Spleen (tissue), 11 donors: ENCODE data around the gene PARVA. TPM values are rescaled to one million over a fixed set of nuclear protein-coding genes. Genes with fewer than 3 reads are reported as not detected.
A peak's percentile ranks its signal among the peaks of the same experiment; 100 is the strongest.

Experiments
- DNase-seq: peaks from one replicate; pipeline ENCODE4 v3.0.0-alpha.2; 2020
- H3K27ac ChIP-seq, 8 donors: fragments of 200-600 bp; sonication (generic) in 7 of 8; 1 replicate in 4 of 8; 2 replicates in 4 of 8; pipeline versions ENCODE4 v1.5.0 to v1.8.0; 2016 to 2021; ENCODE audit warnings: inconsistent platforms in 4 of 8, mild to moderate bottlenecking in 4 of 8, moderate library complexity in 1 of 8
- H3K27me3 ChIP-seq, 7 donors: fragments of 200-600 bp; sonication (generic) in 6 of 7; replicated peaks in 1 of 7; 1 replicate in 4 of 7; 2 replicates in 3 of 7; pipeline versions ENCODE4 v1.5.0 to v1.8.0; 2016 to 2021; ENCODE audit warnings: inconsistent platforms in 3 of 7, mild to moderate bottlenecking in 1 of 7
- H3K36me3 ChIP-seq, 6 donors: fragments of 200-600 bp; sonication (generic) in 5 of 6; 1 replicate in 4 of 6; 2 replicates in 2 of 6; pipeline versions ENCODE4 v1.5.0 to v1.8.0; 2016 to 2021; ENCODE audit warnings: inconsistent platforms in 2 of 6
- H3K4me1 ChIP-seq, 6 donors: fragments of 200-600 bp; sonication (generic) in 5 of 6; 1 replicate in 3 of 6; 2 replicates in 3 of 6; pipeline versions ENCODE4 v1.5.0 to v1.8.0; 2016 to 2021; ENCODE audit warnings: inconsistent platforms in 3 of 6
- H3K4me3 ChIP-seq, 8 donors: fragments of 200-600 bp; sonication (generic) in 7 of 8; 1 replicate in 4 of 8; 2 replicates in 4 of 8; pipeline versions ENCODE4 v1.5.0 to v1.8.0; 2016 to 2021; ENCODE audit warnings: inconsistent platforms in 4 of 8, mild to moderate bottlenecking in 4 of 8, moderate library complexity in 2 of 8
- H3K9me3 ChIP-seq, 8 donors: fragments of 200-600 bp; sonication (generic) in 7 of 8; 1 replicate in 4 of 8; 2 replicates in 4 of 8; pipeline versions ENCODE4 v1.5.0 to v1.8.0; 2016 to 2021; ENCODE audit warnings: inconsistent platforms in 4 of 8
- CTCF ChIP-seq, 11 experiments: fragments of 200-600 bp in 7 of 11; fragments of 450-650 bp in 4 of 11; sonication (generic) in 4 of 11; IDR thresholded peaks in 8 of 11; conservative IDR thresholded peaks in 3 of 11; 1 replicate in 7 of 11; 2 replicates in 4 of 11; pipeline versions ENCODE4 v1.4.0 to v1.8.0; 2016 to 2021; ENCODE audit warnings: antibody characterized with exemption in 11 of 11, inconsistent platforms in 4 of 11, mild to moderate bottlenecking in 1 of 11
- POLR2A ChIP-seq, 3 donors: fragments of 450-650 bp; IDR thresholded peaks; one replicate each; pipeline ENCODE4 v1.5.1; 2017; ENCODE audit warnings: antibody characterized with exemption in 3 of 3, mild to moderate bottlenecking in 1 of 3
- POLR2AphosphoS5 ChIP-seq, 3 donors: sonication (generic); formaldehyde crosslinking; IDR thresholded peaks; one replicate each; pipeline ENCODE4 v1.5.1; 2017; ENCODE audit warnings: antibody characterized with exemption in 3 of 3
- WGBS, 5 donors: extraction: QIAGEN DNeasy Blood & Tissue Kit in 3 of 5; methylation state at CpG; one replicate each; pipeline versions ENCODE4 v1.1.5 to v1.1.7; 2013 to 2018; 5-methylcytosine and 5-hydroxymethylcytosine counted together
- intact Hi-C: fragments of 100-400 bp; cut with DNase I; formaldehyde crosslinking; loops from one replicate; pipeline ENCODE4 v1.15.0; 2023; ENCODE audit warnings: low total_unique reads
- polyA plus RNA-seq, 3 donors: library from polyadenylated mRNA; stranded (reverse); fragments of 200-250 nt; gene quantifications; one replicate each; pipeline ENCODE4 v1.2.1, GENCODE V29; 2013
- total RNA-seq, 7 donors: library from RNA; depleted of rRNA in 3 of 7; stranded (reverse); fragments of >200 nt in 3 of 7; fragmentation: NEBNext Ultra II Directional in 4 of 7; extraction: Animal tissue kit (Norgen Biotek cat#: 25700) in 4 of 7; gene quantifications; one replicate each; pipeline versions ENCODE4 v1.1.0 to v1.2.1, GENCODE V29; 2016 to 2021
- donor health status: healthy with polysubstance abuse.
- donor health status: DM: no; HTN: no; CAD: no; lungs with moderate emphysema.
- donor health status: DM: no; HTN: no; CAD: no.
- donor health status: Bipolar disorder and iron deficiency.
- donor health status: healthy.
- donor health status: DM: no; HTN: no; CAD: no.
- donor health status: DM: yes; HTN: yes; CAD: no.

Gene PARVA
- total and polyA plus RNA-seq, 10 donors, result 3.8 to 56.6 (median 23.3) TPM

- 43 to 91% (median 72%) methylated on average over 2 of the region's 2 CpGs for WGBS, 5 donors
- Histone ChIP-seq H3K27ac (no peak overlapping the region), H3K36me3 (no peaks in the 10 kb centered on the region), H3K4me3 (no peak overlapping the region), H3K27me3 (no peaks in the 10 kb centered on the region), H3K4me1 (peaks cover 0 to 10% (median 0%) of the 10 kb centered on the region in 6 donors), H3K9me3 (no peaks in the 10 kb centered on the region)
- TF ChIP-seq CTCF (IDR thresholded peaks at IDR 0.05 in 8 of 11, conservative IDR thresholded peaks at IDR 0.05 in 3 of 11) (no peak), POLR2AphosphoS5 (IDR thresholded peaks at IDR 0.05) (no peak), POLR2A (IDR thresholded peaks at IDR 0.05) (no peak)
- no peak for DNase-seq
- intact Hi-C loops, result no loop called here
Measured at GRCh38 chr11:12386745-12387144, 9.4 kb downstream of the PARVA start.

GRCh38 chr11:12388173-12388572 lies 10.8 kb downstream of the PARVA start:
- Histone ChIP-seq H3K4me1 (peaks cover 0 to 10% (median 0%) of the 10 kb centered on the region in 6 donors), H3K9me3 (peaks cover 0 to 2% (median under 1%) of the 10 kb centered on the region in 8 donors), H3K36me3 (no peaks in the 10 kb centered on the region), H3K27ac (peak overlapping the region in 2 of 8 donors; percentile 27 to 28), H3K4me3 (no peak overlapping the region), H3K27me3 (no peaks in the 10 kb centered on the region)
- intact Hi-C loops, result no loop called here
- DNase-seq, result no peak
- WGBS, 5 donors, result 69 to 84% (median 82%) methylated on average over 3 of the region's 3 CpGs
- no peak for TF ChIP-seq POLR2AphosphoS5 (IDR thresholded peaks at IDR 0.05)

DNA sequence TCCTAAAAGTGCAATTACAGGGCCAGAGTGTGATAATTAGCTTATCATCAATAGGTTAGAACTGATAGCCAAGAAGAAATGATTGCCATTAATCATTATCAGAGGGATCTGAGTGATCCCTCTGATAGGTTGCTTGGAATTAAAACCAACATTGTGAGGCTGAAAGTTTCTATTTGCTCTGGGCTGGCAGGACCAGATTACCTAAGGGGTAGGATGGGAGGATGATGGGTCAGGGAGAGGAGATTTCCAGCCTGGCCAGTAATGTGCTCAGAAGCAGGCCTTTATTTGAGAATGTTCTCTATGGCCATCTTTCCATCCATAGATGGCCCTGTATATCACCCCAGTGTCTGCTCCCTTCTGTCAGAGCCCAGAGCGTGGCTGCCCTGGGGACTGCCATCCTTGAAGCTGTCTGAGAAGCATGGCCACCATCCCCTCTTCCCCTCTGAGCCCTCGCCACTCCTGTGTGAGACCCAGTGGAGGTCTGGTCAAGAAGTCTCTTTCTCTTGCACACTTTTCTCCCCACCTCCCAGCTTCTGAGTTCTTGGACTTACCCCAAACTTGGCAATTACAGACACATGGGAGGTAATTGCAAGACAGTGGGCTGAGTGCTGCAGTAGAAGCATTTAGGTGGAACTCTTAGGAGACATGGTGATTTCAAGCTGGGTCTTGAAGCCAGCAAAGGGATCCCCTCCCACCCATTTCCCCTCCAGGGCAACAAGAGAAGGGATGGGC lies 11.7 kb downstream of the PARVA start:
- H3K27me3 ChIP-seq, result no peaks in the 10 kb centered on the region
- TF ChIP-seq POLR2AphosphoS5 (IDR thresholded peaks at IDR 0.05) (no peak), POLR2A (IDR thresholded peaks at IDR 0.05) (no peak), CTCF (IDR thresholded peaks at IDR 0.05 in 8 of 11, conservative IDR thresholded peaks at IDR 0.05 in 3 of 11) (no peak)
- H3K36me3 ChIP-seq, result no peaks in the 10 kb centered on the region
- no peak overlapping the region for H3K27ac ChIP-seq
- intact Hi-C loops, result no loop called here
- WGBS, 5 donors, result 69 to 92% (median 86%) methylated on average over 2 of the region's 2 CpGs
- peaks cover 0 to 9% (median 7%) of the 10 kb centered on the region in 8 donors for H3K9me3 ChIP-seq
- H3K4me1 ChIP-seq, result peaks cover 0 to 10% (median 0%) of the 10 kb centered on the region in 6 donors
- no peak for DNase-seq
- no peak overlapping the region for H3K4me3 ChIP-seq

- no peaks in the 10 kb centered on the region for H3K36me3 ChIP-seq
- no peak for DNase-seq
- no peak for TF ChIP-seq CTCF (IDR thresholded peaks at IDR 0.05 in 8 of 11, conservative IDR thresholded peaks at IDR 0.05 in 3 of 11)
- no peak for TF ChIP-seq POLR2AphosphoS5 (IDR thresholded peaks at IDR 0.05)
- no peak for TF ChIP-seq POLR2A (IDR thresholded peaks at IDR 0.05)
- 53 to 64% (median 61%) methylated on average over 10 of the region's 10 CpGs for WGBS, 5 donors
- H3K4me1 ChIP-seq, result peaks cover 0 to 10% (median 0%) of the 10 kb centered on the region in 6 donors
- peaks cover 0 to 9% (median 7%) of the 10 kb centered on the region in 8 donors for H3K9me3 ChIP-seq
- no peaks in the 10 kb centered on the region for H3K27me3 ChIP-seq
- intact Hi-C loops, result no loop called here
- H3K27ac ChIP-seq, result peak overlapping the region in 2 of 8 donors; percentile 5 to 11
- no peak overlapping the region for H3K4me3 ChIP-seq
Measured at GRCh38 chr11:12389676-12390657, 12.6 kb downstream of the PARVA start.
